ENCODE data around the gene APCDD1.
"Not testable (repeated sequence)": the region's sequence is repeated elsewhere in the genome, so short reads cannot be mapped to it uniquely, and the experiment has no call there.

Gene APCDD1

GRCh38 chr18:10461989-10462388 is 7.6 kb downstream of the APCDD1 start:
- no peak for DNase-seq (ENCODE audit: low read depth in 1 of 2, low spot score in 1 of 2)

DNA sequence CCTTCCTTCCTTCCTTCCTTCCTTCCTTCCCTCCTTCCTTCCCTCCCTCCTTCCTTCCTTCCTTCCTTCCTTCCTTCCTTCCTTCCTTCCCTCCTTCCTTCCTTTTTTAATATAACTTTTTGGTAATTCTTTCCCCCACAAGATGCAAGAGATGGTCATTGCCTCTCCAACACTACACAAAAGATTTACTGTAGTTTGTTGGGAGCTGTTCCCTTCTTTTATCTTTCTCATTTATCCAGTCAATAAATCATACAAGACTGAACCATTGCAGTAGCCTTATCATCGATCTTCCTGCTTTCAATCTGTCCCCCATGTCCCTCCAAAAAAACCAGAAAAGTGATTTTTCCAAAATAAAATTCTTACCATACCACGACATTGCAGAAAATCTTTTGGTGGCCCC is 8.2 kb downstream of the APCDD1 start:
- DNase-seq (ENCODE audit: low read depth in 1 of 2, low spot score in 1 of 2): no peak

DNA sequence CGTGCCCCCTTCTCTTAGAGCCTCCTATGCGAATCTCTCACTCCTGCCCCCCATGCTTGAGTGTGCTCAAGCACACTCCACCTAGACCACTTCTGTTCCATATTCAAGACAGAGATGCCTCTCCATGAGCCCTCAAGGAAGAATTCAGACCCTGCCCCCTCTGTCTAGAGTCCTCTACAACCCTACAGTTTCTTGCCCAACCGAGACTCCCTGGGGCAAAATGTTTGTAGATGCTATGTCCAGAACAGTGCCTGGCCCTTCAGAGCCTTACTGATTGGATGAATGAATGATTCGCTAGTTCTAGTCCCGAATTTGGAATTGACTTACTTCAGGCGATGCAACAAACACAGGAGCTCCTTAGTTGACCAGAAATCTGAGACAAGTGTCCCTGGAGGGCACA is 8.7 kb downstream of the APCDD1 start:
- DNase-seq (ENCODE audit: low read depth in 1 of 2, low spot score in 1 of 2): no peak

- no peak for DNase-seq (ENCODE audit: low read depth in 1 of 2, low spot score in 1 of 2)
Observed at GRCh38 chr18:10463741-10464140, 9.3 kb downstream of the APCDD1 start.

- not testable (repeated sequence) for DNase-seq (ENCODE audit: low read depth in 1 of 2, low spot score in 1 of 2)
Observed at GRCh38 chr18:10464161-10464648, 9.8 kb downstream of the APCDD1 start.

GRCh38 chr18:10465174-10465939 is 10.9 kb downstream of the APCDD1 start:
- DNase-seq (ENCODE audit: low read depth in 1 of 2, low spot score in 1 of 2): no peak

DNA sequence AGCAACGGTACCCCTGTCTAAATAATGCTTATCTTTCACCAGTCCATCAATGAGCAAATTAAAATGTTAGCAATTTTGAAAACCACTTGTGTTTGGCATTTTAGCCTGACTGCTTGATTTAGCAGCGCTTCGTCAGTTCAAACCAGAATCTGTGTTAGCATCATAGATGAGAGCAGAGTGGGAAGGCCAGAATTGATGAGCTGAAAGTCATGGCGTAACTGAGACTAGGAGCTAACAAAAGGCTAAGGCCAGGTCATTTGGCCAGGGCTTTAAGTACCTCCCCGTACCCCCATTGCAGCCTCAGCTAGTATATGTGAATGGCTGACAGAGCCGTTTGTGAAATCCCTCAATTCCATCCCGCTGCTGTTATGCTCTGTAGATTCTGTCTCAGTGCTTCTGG is 16.0 kb downstream of the APCDD1 start:
- DNase-seq (ENCODE audit: low read depth in 1 of 2, low spot score in 1 of 2): no peak

- DNase-seq (ENCODE audit: low read depth in 1 of 2, low spot score in 1 of 2): no peak
Observed at GRCh38 chr18:10471574-10471973, 17.1 kb downstream of the APCDD1 start.

GRCh38 chr18:10473132-10473531 is 18.7 kb downstream of the APCDD1 start:
- no peak for DNase-seq (ENCODE audit: low read depth in 1 of 2, low spot score in 1 of 2)

- DNase-seq (ENCODE audit: low read depth in 1 of 2, low spot score in 1 of 2): no peak
Observed at GRCh38 chr18:10474309-10474708, 19.9 kb downstream of the APCDD1 start.

DNA sequence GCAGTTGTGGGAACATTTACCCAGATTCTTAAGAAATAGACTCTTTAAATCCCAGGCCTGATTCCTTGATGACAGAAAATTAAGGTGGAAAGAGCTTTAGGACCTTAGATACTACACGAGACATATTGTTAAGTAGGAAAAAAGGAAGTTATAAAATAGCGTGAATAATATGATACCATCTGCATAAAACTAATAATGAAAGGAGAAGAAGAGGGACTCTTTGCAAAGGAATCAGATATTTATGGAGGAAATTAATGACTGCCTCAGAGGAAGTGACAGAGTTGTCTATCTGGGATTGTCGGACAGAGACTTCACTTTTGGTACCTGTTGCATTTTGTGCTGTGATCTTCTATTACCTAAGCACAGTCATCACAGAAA is 20.8 kb downstream of the APCDD1 start:
- no peak for DNase-seq (ENCODE audit: low read depth in 1 of 2, low spot score in 1 of 2)

DNA sequence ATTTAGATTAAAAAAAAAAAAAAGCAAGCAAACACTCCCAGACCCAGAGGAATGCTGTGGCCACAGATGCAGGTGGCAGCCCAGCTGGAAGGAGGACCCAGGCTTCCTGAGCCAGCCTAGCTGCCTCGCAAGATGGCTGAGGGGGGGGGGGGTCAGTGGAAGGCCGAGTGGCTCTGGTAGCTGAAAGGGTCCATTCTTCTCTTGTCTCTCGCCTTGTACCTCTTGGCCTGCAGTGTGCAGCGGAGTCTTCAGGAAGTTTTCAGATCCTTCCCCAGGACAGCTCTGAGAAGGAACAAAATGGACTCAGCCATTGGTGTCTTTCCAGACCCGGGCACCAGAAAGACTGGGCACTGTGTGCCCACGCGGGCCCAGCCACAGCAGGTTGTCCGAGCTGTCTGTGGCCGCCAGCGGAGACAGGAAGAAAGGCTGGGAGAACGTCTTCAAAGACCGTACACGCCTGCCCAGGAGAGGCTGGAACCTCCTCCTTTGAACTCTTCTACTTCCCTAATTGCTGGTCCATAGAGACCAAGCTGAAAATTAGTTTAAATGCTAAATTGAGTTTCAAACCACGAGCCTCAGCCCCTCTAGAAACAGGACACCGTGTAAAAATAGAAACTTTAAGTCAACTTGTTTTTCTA is 21.3 kb downstream of the APCDD1 start:
- no peak for DNase-seq (ENCODE audit: low read depth in 1 of 2, low spot score in 1 of 2)

GRCh38 chr18:10476338-10476791 is 21.9 kb downstream of the APCDD1 start:
- DNase-seq (ENCODE audit: low read depth in 1 of 2, low spot score in 1 of 2): no peak

- no peak for DNase-seq (ENCODE audit: low read depth in 1 of 2, low spot score in 1 of 2)
Observed at GRCh38 chr18:10477121-10477862, 22.9 kb downstream of the APCDD1 start.

DNA sequence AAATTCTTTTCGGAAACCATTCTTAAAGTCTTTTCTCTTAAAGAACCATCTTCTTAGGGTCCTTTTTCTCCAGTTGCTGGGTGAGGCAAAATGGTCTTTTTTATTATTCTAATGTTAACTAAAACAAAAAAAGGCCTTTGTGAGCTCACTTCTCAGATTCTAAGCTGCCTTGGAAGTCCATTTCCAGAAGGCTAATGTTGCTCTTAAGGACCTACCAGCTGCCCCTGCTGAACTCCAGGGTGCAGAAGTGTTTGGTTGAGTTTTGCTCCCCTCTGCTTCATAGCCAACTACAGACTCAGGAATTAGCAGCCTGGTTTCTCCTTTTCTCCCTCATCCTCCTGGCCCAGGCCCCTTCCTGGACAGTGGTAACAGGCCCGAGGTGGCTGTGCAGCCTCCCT is 23.4 kb downstream of the APCDD1 start:
- no peak for DNase-seq (ENCODE audit: low read depth in 1 of 2, low spot score in 1 of 2)

- no peak for DNase-seq (ENCODE audit: low read depth in 1 of 2, low spot score in 1 of 2)
Observed at GRCh38 chr18:10481831-10482230, 27.4 kb downstream of the APCDD1 start.

DNA sequence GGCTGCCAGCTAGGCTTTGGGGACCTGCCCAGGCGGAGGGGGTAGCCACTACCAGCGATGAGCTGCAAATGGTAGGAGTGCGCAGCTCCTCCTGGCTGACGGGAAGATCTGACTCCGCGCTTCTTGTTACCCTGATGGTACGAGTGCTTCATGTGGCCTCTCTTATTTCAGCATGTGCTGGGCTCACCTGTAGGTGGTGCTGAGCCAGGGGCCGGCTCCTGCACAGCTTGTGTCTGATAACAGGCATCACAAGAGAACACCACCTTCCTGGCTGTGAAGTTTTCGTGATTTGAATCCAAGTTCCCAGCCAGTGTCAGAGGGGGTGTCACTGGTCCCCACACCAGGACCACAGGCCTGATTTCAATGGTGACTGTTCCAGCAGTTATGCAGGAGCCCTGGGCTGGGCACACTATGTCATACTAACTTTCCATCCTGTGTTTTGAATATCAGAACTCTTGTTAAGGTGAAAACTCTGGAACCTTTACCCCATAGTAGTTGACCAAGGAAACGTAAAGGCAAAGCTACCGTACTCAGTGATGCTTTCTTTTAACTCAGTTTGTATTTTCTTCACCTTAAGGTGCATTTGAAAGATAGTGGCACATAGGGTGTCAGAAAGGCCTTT is 28.0 kb downstream of the APCDD1 start:
- DNase-seq (ENCODE audit: low read depth in 1 of 2, low spot score in 1 of 2): no peak

GRCh38 chr18:10482985-10483949 is 28.8 kb downstream of the APCDD1 start:
- DNase-seq (ENCODE audit: low read depth in 1 of 2, low spot score in 1 of 2): no peak

- no peak for DNase-seq (ENCODE audit: low read depth in 1 of 2, low spot score in 1 of 2)
Observed at GRCh38 chr18:10485475-10485874, 31.0 kb downstream of the APCDD1 start.

DNA sequence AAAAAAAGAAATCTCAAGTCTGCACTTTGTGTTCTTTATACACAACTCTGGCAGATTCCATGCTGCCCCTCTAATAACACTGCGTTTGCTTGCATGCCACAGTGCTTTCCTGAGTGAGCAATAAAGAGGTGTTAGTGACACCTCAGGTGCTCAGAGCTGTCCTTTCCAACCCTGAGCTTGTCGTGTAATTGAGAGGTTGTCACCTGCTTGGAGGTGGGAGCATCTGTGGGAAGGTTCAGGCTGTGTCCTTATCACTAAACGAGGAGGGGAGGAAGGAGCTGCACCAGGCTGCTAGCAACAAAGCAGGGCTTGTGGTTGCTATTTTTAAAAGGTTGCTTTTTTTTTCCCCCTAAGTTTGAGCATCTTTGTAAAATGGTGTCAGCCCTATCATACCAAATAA is 31.9 kb downstream of the APCDD1 start:
- no peak for DNase-seq (ENCODE audit: low read depth in 1 of 2, low spot score in 1 of 2)

Data from activated CD4-positive, alpha-beta T cell treated with anti-CD3 and anti-CD28 coated beads, Interleukin-2, amount 50 U/mL, for 24 hours (primary cell).